Measurements from ENCODE around the gene SLC6A6.

The SLC6A6 gene

GRCh38 chr3:14415501-14415900 lies 13.1 kb downstream of the SLC6A6 start:
- no peak for DNase-seq (ENCODE audit: low read depth)
- no peak for TF ChIP-seq CTCF (conservative IDR thresholded peaks at IDR 0.05; ENCODE audit: low read depth, low read length)
- H3K4me3 ChIP-seq (ENCODE audit: low read length) = no peak overlapping the region

GRCh38 chr3:14416453-14416852 lies 14.0 kb downstream of the SLC6A6 start:
- TF ChIP-seq CTCF (conservative IDR thresholded peaks at IDR 0.05; ENCODE audit: low read depth, low read length) = no peak
- no peak overlapping the region for H3K4me3 ChIP-seq (ENCODE audit: low read length)
- no peak for DNase-seq (ENCODE audit: low read depth)

GRCh38 chr3:14418296-14419250 lies 16.2 kb downstream of the SLC6A6 start:
- no peak for TF ChIP-seq CTCF (conservative IDR thresholded peaks at IDR 0.05; ENCODE audit: low read depth, low read length)
- DNase-seq (ENCODE audit: low read depth) = no peak
- H3K4me3 ChIP-seq (ENCODE audit: low read length) = no peak overlapping the region

- DNase-seq (ENCODE audit: low read depth) = no peak
- no peak overlapping the region for H3K4me3 ChIP-seq (ENCODE audit: low read length)
- no peak for TF ChIP-seq CTCF (conservative IDR thresholded peaks at IDR 0.05; ENCODE audit: low read depth, low read length)
These were observed 19.9 kb downstream of the SLC6A6 start for GRCh38 chr3:14422016-14422963.

- no peak overlapping the region for H3K4me3 ChIP-seq (ENCODE audit: low read length)
- no peak for TF ChIP-seq CTCF (conservative IDR thresholded peaks at IDR 0.05; ENCODE audit: low read depth, low read length)
- no peak for DNase-seq (ENCODE audit: low read depth)
These were observed 20.9 kb downstream of the SLC6A6 start for GRCh38 chr3:14423197-14423743.

- H3K4me3 ChIP-seq (ENCODE audit: low read length) = no peak overlapping the region
- DNase-seq (ENCODE audit: low read depth) = no peak
- no peak for TF ChIP-seq CTCF (conservative IDR thresholded peaks at IDR 0.05; ENCODE audit: low read depth, low read length)
These were observed 21.6 kb downstream of the SLC6A6 start for GRCh38 chr3:14423963-14424362.

Measured in retinal pigment epithelial cell (primary cell).